Skin epidermis (tissue), 12 donors: ENCODE measurements around the gene PDE10A.

Experiments used
- H3K27ac ChIP-seq, 21 experiments: fragments of 200-600 bp; sonication (generic) in 11 of 21; one replicate each; pipeline ENCODE4 v1.5.0; 2020; ENCODE audit warnings: mild to moderate bottlenecking in 3 of 21, inconsistent platforms in 2 of 21, moderate library complexity in 2 of 21
- H3K4me3 ChIP-seq, 7 experiments: fragments of 200-600 bp; sonication (generic) in 2 of 7; one replicate each; pipeline ENCODE4 v1.5.0; 2020; ENCODE audit warnings: inconsistent platforms in 2 of 7, mild to moderate bottlenecking in 2 of 7, moderate library complexity in 1 of 7

Gene PDE10A

GRCh38 chr6:165658395-165659058 lies 4.5 kb downstream of the PDE10A start:
- H3K27ac ChIP-seq = no peak overlapping the region
- no peak overlapping the region for H3K4me3 ChIP-seq

DNA sequence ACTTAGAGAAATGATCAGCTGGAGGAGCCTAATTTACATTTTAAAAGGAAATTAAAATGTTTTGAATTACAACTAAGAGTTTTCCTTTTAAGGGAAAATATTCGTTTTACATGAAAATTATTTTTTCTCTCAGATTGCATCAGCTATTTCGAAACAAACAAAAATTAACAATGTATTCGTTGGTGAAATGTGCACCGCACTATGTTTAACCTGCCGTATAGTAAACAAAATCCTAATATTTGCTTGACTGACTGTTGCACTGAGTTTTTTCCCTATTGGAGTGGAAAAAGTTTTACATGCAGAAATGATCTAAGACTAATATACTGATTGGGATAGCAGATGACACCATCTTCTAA lies 5.7 kb downstream of the PDE10A start:
- Histone ChIP-seq H3K27ac (no peak overlapping the region), H3K4me3 (no peak overlapping the region)

DNA sequence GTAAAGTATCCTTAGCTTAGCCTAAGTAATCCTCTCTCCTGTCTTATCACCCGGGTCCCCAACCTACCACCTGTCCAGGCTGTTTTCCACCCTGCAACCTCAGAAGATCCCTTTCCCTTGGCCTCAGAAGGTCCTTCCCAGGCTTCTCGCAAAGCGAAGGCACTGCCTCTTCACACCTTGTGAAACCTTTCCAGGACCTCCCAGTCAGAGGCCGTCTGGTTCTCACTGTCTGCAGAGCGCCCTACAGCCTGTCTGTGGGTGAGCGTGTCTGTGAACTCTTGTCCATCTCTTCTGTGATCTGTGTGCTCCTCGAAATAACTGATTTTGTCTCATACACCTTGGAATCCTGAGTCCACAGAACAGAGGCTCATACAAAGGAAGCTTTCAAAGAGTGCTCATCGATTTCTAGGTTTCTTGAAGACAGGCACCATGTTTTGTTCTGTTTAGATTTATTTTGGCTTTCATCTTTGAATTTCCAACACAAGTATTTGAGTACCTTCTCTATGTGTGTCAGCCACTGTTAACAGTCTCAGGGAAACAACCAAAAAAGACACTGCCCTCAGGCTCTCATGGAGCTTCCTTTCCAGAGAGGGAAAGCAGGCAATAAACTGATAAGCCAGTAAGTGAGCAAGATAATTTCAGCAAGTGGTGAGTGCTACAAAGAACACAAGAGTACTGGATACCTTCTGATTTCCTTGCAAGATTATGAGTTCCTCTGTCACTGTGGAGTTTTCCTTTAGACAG lies 6.3 kb downstream of the PDE10A start:
- Histone ChIP-seq H3K27ac (no peak overlapping the region), H3K4me3 (no peak overlapping the region)

DNA sequence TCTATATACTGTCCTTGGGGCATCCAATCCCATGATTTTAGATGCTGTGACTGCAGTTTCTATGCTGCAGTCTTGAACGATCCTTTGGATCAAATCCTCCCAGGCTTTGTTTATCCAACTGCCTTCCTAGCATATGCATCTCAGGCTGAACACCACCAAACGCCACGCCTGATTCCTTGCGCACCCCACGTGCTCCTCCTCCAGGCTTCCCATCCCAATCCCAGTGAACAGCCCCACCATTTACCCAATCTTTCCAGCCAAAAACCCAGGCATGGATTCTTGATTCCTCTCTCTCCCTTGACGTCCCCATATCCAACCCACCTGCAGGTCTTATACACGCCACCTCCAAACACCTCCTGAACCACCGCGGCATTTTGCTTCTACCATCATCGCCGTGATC lies 7.8 kb downstream of the PDE10A start:
- no peak overlapping the region for H3K4me3 ChIP-seq
- no peak overlapping the region for H3K27ac ChIP-seq

DNA sequence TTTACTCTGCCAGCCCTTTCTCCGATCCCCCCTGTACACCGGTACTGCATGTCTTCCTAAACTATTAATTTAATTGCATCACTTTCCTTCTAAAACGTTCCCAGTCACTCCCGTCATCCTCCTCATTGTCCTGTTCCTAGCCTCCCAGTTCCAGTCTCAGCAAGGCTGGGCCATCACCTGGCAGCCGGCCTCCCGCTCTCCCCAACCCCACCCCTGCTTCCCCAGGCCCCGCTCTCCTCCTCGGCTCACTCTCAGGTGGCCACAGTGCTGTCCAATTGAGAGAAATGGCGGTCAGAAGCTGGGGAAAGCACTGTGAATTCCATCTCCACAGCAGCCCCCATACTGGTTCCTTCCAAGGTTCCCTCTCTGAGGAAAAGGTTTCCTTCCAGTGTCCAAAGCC lies 8.9 kb downstream of the PDE10A start:
- no peak overlapping the region for H3K4me3 ChIP-seq
- H3K27ac ChIP-seq = no peak overlapping the region

GRCh38 chr6:165653607-165654006 lies 9.4 kb downstream of the PDE10A start:
- Histone ChIP-seq H3K27ac (no peak overlapping the region), H3K4me3 (no peak overlapping the region)

DNA sequence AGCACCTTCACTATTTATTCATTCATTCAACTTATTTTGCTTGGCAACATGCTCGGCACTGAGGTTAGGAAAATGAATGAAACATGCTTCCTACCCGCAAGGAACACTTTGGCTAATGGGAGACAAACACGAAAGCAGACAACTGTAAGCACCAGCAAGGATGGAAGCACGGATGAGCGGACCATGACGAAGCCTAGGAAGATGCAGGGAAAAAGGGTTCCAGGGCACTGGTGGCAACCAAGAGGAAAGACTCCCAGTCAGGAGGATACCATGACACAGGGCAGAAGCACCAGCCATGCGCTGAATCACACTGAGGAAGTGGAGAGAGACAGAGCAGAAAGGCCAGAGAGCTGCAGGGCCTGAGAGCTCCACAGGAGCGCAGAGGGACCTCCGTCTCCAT lies 9.8 kb downstream of the PDE10A start:
- H3K4me3 ChIP-seq = no peak overlapping the region

GRCh38 chr6:165652766-165653165 lies 10.3 kb downstream of the PDE10A start:
- Histone ChIP-seq H3K27ac (no peak overlapping the region), H3K4me3 (no peak overlapping the region)

More for the DNA sequence above, 9.8 kb downstream of the PDE10A start:
- H3K27ac ChIP-seq = no peak overlapping the region

DNA sequence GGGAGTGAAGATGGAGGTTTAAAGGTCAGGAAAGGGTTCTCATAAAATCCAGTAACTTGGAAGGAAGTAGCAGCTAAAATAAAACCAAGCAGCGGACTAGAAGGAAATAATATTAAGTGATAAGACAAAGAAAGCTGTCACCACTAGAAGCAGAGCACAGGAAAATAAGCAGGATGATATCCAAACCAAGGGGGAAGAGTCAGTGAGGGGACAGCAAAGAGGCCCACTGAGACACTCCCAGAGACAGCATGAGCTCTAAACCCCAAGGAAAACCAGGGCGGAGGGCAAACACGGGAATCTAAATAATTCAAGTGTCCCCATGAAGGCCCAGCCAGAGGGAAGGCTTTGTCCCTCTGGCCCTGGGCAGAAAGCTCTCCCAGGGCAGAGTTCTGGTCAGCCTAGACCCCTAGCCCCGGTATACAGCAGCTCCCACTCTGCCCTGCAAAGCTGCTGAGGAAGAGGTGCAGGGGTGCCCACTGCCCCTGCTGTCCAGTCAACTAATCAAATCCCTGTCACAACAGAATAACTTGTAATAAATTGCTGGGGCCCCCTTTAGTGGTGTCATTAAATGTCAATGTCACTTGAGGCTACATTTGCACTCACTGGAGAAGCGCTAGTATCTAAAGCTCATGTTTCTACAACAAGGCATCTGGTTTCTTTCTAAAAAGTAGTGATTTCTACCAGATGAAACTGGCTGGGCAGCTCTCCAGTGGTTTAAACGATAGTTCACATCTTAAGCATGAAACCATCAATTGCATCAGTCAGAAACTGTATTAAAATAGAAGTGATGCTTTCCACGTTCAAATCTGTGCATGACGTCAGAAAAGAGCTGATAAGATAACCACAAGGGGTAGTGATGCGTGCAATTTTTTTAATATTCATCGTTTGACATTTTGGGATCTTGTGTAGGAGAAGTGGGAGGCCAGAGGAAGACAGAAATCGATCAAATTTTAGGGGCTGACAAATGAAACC lies 13.6 kb downstream of the PDE10A start:
- Histone ChIP-seq H3K27ac (peak overlapping the region in 1 of 21 experiments; percentile 1), H3K4me3 (no peak overlapping the region)

- Histone ChIP-seq H3K27ac (peak overlapping the region in 1 of 21 experiments; percentile 28), H3K4me3 (no peak overlapping the region)
Measured at GRCh38 chr6:165647041-165647440, 16.0 kb downstream of the PDE10A start.

DNA sequence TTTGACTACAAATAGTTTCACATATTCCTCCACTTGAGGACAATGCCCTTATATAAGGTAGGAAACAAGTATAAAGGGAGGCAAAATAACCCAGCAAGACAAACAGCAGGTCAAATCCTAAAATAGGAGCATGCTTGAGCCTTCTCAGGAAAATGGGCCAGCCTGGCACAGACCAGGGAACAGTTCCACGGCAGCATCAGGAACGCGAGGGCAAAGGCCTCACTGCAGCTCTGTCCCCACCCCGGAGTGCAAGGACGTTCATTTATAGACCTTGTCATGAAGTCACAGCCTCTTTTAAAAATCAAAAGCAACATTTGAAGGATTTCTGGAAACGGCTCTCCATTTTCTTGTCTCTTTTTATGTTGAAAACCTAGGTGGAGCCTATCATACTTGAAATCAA lies 17.1 kb downstream of the PDE10A start:
- H3K27ac ChIP-seq = no peak overlapping the region
- no peak overlapping the region for H3K4me3 ChIP-seq

GRCh38 chr6:165644586-165645266 lies 18.3 kb downstream of the PDE10A start:
- H3K27ac ChIP-seq = no peak overlapping the region
- no peak overlapping the region for H3K4me3 ChIP-seq

- Histone ChIP-seq H3K27ac (no peak overlapping the region), H3K4me3 (no peak overlapping the region)
Measured at GRCh38 chr6:165643015-165643414, 20.0 kb downstream of the PDE10A start.

DNA sequence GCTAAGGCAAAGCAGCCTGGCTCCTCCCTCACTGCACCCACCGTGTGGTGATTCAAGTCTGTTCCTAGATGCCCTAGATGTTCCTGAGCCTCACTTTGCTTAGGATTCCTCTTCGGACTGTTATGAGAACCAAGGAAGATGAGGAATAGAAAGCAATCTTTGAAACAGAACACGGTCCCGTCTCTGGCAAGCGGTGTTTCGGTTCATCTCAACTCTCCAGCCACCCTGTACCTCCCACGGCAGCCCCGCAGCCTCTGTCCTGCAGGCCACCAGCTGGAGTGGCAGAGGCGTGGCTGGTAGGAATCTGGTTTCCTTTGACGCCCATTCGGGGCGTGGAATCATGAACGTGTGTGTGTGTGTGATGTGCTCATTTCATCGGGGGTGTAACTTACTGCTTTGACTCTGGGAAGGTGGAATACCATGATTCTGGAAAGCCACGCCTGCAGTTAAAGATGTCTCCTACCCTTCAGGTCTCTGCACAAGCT lies 21.3 kb downstream of the PDE10A start:
- Histone ChIP-seq H3K27ac (no peak overlapping the region), H3K4me3 (no peak overlapping the region)

DNA sequence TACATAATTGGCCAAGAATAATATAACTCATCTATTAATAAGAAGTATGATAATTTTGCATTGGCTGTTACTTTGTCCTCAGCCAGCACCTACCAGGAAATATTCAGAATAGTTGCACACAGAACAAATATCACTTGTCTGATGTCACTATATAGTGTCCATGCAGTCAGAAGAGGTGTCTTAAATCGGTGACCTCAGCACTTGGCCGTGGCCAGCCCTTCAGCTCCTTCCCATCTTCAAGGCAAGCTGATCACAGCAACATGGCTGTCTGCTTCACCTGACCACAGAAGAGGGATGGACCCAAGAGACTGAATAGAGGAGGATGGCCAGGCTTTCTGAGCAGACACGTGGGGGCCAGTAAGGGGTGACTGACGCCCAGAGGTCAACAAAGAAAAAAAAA lies 22.2 kb downstream of the PDE10A start:
- Histone ChIP-seq H3K4me3 (no peak overlapping the region), H3K27ac (no peak overlapping the region)

- Histone ChIP-seq H3K4me3 (no peak overlapping the region), H3K27ac (no peak overlapping the region)
Measured at GRCh38 chr6:165638530-165638929, 24.5 kb downstream of the PDE10A start.

DNA sequence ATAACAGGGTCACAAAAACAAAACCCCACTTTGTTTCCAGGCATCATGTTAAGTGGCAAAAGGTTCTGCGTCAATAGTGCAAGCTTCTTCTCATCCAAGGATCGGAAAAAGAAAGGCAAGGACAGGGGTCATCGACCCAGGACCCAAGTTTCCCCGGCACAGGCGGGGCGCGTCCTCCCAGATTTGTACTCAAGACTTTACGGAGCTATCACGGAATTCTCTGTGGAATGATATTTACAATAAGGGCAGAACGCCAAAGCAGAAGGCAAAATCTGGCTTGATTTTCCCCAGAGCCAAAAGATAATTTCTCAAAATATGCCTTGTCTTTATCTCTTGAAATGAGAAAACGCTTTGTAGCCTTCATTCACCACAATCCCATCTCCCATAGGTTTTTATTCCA lies 25.5 kb downstream of the PDE10A start:
- H3K4me3 ChIP-seq = no peak overlapping the region
- no peak overlapping the region for H3K27ac ChIP-seq

- no peak overlapping the region for H3K27ac ChIP-seq
- no peak overlapping the region for H3K4me3 ChIP-seq
Measured at GRCh38 chr6:165636402-165637048, 26.5 kb downstream of the PDE10A start.

DNA sequence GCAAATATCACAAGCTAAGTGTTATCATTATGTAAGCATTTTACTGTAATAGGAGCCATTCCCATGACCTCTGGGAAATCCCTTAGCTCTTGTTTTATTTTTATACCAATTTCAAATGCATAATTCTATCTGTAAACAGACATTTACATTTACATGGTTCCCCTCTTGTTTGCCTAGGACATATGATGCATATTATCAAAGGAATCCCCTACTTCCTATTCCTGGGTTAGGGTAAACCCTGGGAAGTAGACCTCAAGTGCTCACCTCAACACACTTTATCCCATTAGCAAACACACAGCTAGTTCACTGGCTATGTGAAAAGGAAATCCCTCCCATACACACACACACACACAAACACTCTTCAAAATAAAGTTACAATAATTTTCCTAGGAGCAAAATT lies 27.1 kb downstream of the PDE10A start:
- no peak overlapping the region for H3K4me3 ChIP-seq
- no peak overlapping the region for H3K27ac ChIP-seq
